ENCODE results near the gene KRT86. TPM values are rescaled to one million over a fixed set of nuclear protein-coding genes. Genes with fewer than 3 reads are reported as not detected.

The KRT86 gene
- polyA plus RNA-seq, 1 of the 3 experiments (the other 2 are of a cell fraction): 0.56 TPM

- Histone ChIP-seq H3K36me3 (replicated peaks in 1 of 2; ENCODE audit: control insufficient read depth in 1 of 2, insufficient read depth in 2 of 2, low read length in 1 of 2) (no peaks in the 10 kb centered on the region), H3K4me2 (no peak overlapping the region), H2AFZ (ENCODE audit: low read depth) (no peak overlapping the region), H3K4me1 (ENCODE audit: control insufficient read depth in 1 of 2, insufficient read depth in 2 of 2, low read depth in 1 of 2, low read length in 1 of 2) (no peaks in the 10 kb centered on the region), H3K9ac (no peak overlapping the region), H3K27ac (ENCODE audit: low read depth in 2 of 2, low read length in 1 of 2) (no peak overlapping the region), H3K9me2 (no peaks in the 10 kb centered on the region), H3K9me3 (no peaks in the 10 kb centered on the region), H3K27me3 (ENCODE audit: insufficient read depth) (no peaks in the 10 kb centered on the region; the same call in 1 of the 2 replicates), H3F3A (replicated peaks; ENCODE audit: insufficient read depth) (no peaks in the 10 kb centered on the region), H4K20me1 (ENCODE audit: insufficient read depth) (no peaks in the 10 kb centered on the region), H3K4me3 (ENCODE audit: low read depth in 2 of 2, low read length in 1 of 2) (no peak overlapping the region), H3K79me2 (ENCODE audit: insufficient read depth) (no peaks in the 10 kb centered on the region)
- POLR2A ChIA-PET: no interaction called here
- 62% methylated on average over 12 of the region's 12 CpGs for whole genome bisulfite sequencing (ENCODE audit: low lambda C conversion rate)
- CTCF ChIA-PET: interaction anchor here (1.8 to 13.3 kb wide), 6 partner anchors 6 to 562 kb away, joined by 6 to 218 read pairs (median 30); partner anchors contain the start of gene KRT83
- no peak for DNase-seq
- TF ChIP-seq RFX5 (IDR thresholded peaks at IDR 0.05; ENCODE audit: low read length): no peak
- TF ChIP-seq FOXM1 (IDR thresholded peaks at IDR 0.05; ENCODE audit: low read depth): no peak
- TF ChIP-seq CHD2 (IDR thresholded peaks at IDR 0.05; ENCODE audit: low read length, partially characterized antibody): no peak
- TF ChIP-seq RCOR1 (IDR thresholded peaks at IDR 0.05; ENCODE audit: low read length): no peak
- no peak for TF ChIP-seq RXRA (IDR thresholded peaks at IDR 0.05; ENCODE audit: borderline replicate concordance, low read depth)
- no peak for TF ChIP-seq RAD21 (IDR thresholded peaks at IDR 0.05; ENCODE audit: low read length)
- TF ChIP-seq NFIC (IDR thresholded peaks at IDR 0.05; ENCODE audit: borderline replicate concordance): no peak
- no peak for TF ChIP-seq EP300 (IDR thresholded peaks at IDR 0.05; ENCODE audit: borderline replicate concordance in 1 of 2, low read depth in 1 of 2, low read length in 1 of 2)
- no peak for TF ChIP-seq TCF12 (IDR thresholded peaks at IDR 0.05)
- TF ChIP-seq USF1 (IDR thresholded peaks at IDR 0.05; ENCODE audit: borderline replicate concordance, low read depth): no peak
- TF ChIP-seq MXI1 (IDR thresholded peaks at IDR 0.05; ENCODE audit: low read depth, low read length): no peak
- no peak for TF ChIP-seq TEAD4 (IDR thresholded peaks at IDR 0.05; ENCODE audit: borderline replicate concordance, insufficient read depth)
- no peak for TF ChIP-seq GATA2 (CRISPR knock-in tag; IDR thresholded peaks at IDR 0.05)
- no peak for TF ChIP-seq ELF1 (IDR thresholded peaks at IDR 0.05)
- TF ChIP-seq FOXJ3 (CRISPR knock-in tag; IDR thresholded peaks at IDR 0.05): no peak
- no peak for TF ChIP-seq REST (IDR thresholded peaks at IDR 0.05; ENCODE audit: low read depth, low read length)
Measured at GRCh38 chr12:52317468-52318052, 43.1 kb downstream of the KRT86 start.
